Fibroblast of lung (primary cell): ENCODE measurements around the gene HLA-F. TPM values are rescaled to one million over a fixed set of nuclear protein-coding genes. Genes with fewer than 3 reads are reported as not detected.

Experiments
- DNase-seq, 2 donors: peaks; one replicate each; pipeline versions ENCODE4 v3.0.0 to v3.0.0-alpha.2; 2010; ENCODE audit warnings: low read depth in 2 of 2
- H2AFZ ChIP-seq: 2 replicates; pipeline ENCODE4 v1.5.1; 2012; ENCODE audit warnings: low read length, control low read depth, inconsistent platforms
- H3K27ac ChIP-seq: 2 replicates; pipeline ENCODE4 v1.5.1; 2011; ENCODE audit warnings: low read length, control low read depth; ENCODE audit not compliant: insufficient read depth
- H3K27me3 ChIP-seq: 2 replicates; pipeline ENCODE4 v1.5.1; 2011; ENCODE audit warnings: mild to moderate bottlenecking, low read length; ENCODE audit not compliant: control insufficient read depth, insufficient read depth
- H3K36me3 ChIP-seq: 2 replicates; pipeline ENCODE4 v1.5.1; 2011; ENCODE audit warnings: low read length; ENCODE audit not compliant: control insufficient read depth, insufficient read depth
- H3K4me1 ChIP-seq: 2 replicates; pipeline ENCODE4 v1.5.1; 2011; ENCODE audit warnings: low read length; ENCODE audit not compliant: control insufficient read depth, insufficient read depth; ENCODE audit errors: extremely low read depth
- H3K4me2 ChIP-seq: 2 replicates; pipeline ENCODE4 v1.5.1; 2011; ENCODE audit warnings: low read length, control low read depth; ENCODE audit not compliant: insufficient read depth; ENCODE audit errors: extremely low read depth
- H3K4me3 ChIP-seq, 4 experiments: fragments of 200-600 bp in 1 of 4; sonication (generic) in 1 of 4; replicated peaks in 1 of 4; 2 replicates each; pipeline ENCODE4 v1.5.1; 2011 to 2016; ENCODE audit warnings: low read length in 4 of 4, low read depth in 3 of 4, mild to moderate bottlenecking in 3 of 4, control low read depth in 2 of 4, inconsistent platforms in 1 of 4, mixed read lengths in 1 of 4; ENCODE audit not compliant: insufficient read depth in 1 of 4; ENCODE audit errors: control extremely low read depth in 1 of 4
- H3K79me2 ChIP-seq: 2 replicates; pipeline ENCODE4 v1.5.1; 2012; ENCODE audit warnings: mild to moderate bottlenecking, low read length, inconsistent platforms; ENCODE audit not compliant: control insufficient read depth, insufficient read depth
- H3K9ac ChIP-seq: 2 replicates; pipeline ENCODE4 v1.5.1; 2011; ENCODE audit warnings: mild to moderate bottlenecking, low read length, control low read depth; ENCODE audit not compliant: insufficient read depth
- H3K9me3 ChIP-seq: 2 replicates; pipeline ENCODE4 v1.5.1; 2012; ENCODE audit warnings: low read depth, low read length; ENCODE audit not compliant: control insufficient read depth, insufficient read depth
- H4K20me1 ChIP-seq: 2 replicates; pipeline ENCODE4 v1.5.1; 2011; ENCODE audit warnings: low read length; ENCODE audit not compliant: control insufficient read depth, insufficient read depth; ENCODE audit errors: extremely low read depth
- EZH2 ChIP-seq: IDR thresholded peaks from 2 replicates; pipeline ENCODE4 v1.5.1; 2012; ENCODE audit warnings: low read length, control low read depth, mild to moderate bottlenecking; ENCODE audit errors: missing control alignments
- polyA plus RNA-seq, 2 donors: library from polyadenylated mRNA; depleted of rRNA in 1 of 2; stranded (reverse) in 1 of 2; unstranded in 1 of 2; fragments of >200 nt; gene quantifications; 2 replicates each; pipeline ENCODE4 v1.2.1, GENCODE V29; 2011 to 2012; ENCODE audit warnings: missing spikeins in 1 of 2
- total RNA-seq: library from RNA; depleted of rRNA; stranded (reverse); fragments of >200 nt; gene quantifications from 2 replicates; pipeline ENCODE4 v1.2.1, GENCODE V29; 2014
- TF ChIP-seq, protein P1 (sequence below), 2 donors: IDR thresholded peaks in 1 of 2; conservative IDR thresholded peaks in 1 of 2; 1 replicate in 1 of 2; 2 replicates in 1 of 2; pipeline ENCODE4 v1.5.1; 2011 to 2012; ENCODE audit warnings: low read length in 2 of 2, control low read depth in 1 of 2, inconsistent platforms in 1 of 2, low read depth in 1 of 2, mild to moderate bottlenecking in 1 of 2

Gene HLA-F
- total and polyA plus RNA-seq, 2 donors (not counting 1 experiment from before 2014, with no cell fraction given), result 5.4 to 18.7 TPM

GRCh38 chr6:29743025-29743424 lies 19.8 kb downstream of the HLA-F start:
- Histone ChIP-seq H3K27me3 (no peaks in the 10 kb centered on the region), H3K36me3 (peaks cover 2% of the 10 kb centered on the region), H4K20me1 (no peaks in the 10 kb centered on the region), H3K4me3 (no peak overlapping the region), H2AFZ (no peak overlapping the region), H3K4me2 (no peak overlapping the region), H3K79me2 (no peaks in the 10 kb centered on the region), H3K27ac (no peak overlapping the region), H3K4me1 (no peaks in the 10 kb centered on the region), H3K9me3 (no peaks in the 10 kb centered on the region), H3K9ac (no peak overlapping the region)
- no peak for TF ChIP-seq EZH2
- TF ChIP-seq, protein P1, sequence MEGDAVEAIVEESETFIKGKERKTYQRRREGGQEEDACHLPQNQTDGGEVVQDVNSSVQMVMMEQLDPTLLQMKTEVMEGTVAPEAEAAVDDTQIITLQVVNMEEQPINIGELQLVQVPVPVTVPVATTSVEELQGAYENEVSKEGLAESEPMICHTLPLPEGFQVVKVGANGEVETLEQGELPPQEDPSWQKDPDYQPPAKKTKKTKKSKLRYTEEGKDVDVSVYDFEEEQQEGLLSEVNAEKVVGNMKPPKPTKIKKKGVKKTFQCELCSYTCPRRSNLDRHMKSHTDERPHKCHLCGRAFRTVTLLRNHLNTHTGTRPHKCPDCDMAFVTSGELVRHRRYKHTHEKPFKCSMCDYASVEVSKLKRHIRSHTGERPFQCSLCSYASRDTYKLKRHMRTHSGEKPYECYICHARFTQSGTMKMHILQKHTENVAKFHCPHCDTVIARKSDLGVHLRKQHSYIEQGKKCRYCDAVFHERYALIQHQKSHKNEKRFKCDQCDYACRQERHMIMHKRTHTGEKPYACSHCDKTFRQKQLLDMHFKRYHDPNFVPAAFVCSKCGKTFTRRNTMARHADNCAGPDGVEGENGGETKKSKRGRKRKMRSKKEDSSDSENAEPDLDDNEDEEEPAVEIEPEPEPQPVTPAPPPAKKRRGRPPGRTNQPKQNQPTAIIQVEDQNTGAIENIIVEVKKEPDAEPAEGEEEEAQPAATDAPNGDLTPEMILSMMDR (conservative IDR thresholded peaks at IDR 0.05 in 1 of 2, IDR thresholded peaks at IDR 0.05 in 1 of 2; ENCODE audit: low read depth in 1 of 2, low read length in 2 of 2), result no peak
- DNase-seq, result no peak

DNA sequence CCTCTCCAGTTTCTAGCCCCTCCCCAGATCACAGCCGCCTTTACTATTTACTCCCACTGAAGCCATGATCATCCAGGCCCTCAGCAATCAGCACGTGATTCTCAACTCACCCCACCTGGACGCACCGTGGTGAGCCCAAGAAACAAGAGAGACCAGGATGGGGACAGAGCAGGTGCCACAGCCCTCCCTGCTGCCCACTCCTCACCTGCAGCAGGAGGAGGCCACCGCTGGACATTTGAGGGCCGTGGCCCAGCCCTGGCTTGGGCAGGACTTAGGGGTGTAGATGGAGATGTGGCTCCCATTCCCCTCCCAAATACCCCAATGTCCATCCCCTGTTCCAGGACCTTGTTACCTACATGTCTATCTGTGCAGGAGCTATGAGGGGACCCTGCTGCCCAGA lies 20.3 kb downstream of the HLA-F start:
- no peak for DNase-seq
- no peaks in the 10 kb centered on the region for H3K9me3 ChIP-seq
- no peak overlapping the region for H3K9ac ChIP-seq
- no peaks in the 10 kb centered on the region for H4K20me1 ChIP-seq
- no peak overlapping the region for H3K4me3 ChIP-seq
- H3K27me3 ChIP-seq, result no peaks in the 10 kb centered on the region
- TF ChIP-seq, protein P1 (conservative IDR thresholded peaks at IDR 0.05 in 1 of 2, IDR thresholded peaks at IDR 0.05 in 1 of 2; ENCODE audit: low read depth in 1 of 2, low read length in 2 of 2), result no peak
- no peak for TF ChIP-seq EZH2
- H3K4me2 ChIP-seq, result no peak overlapping the region
- no peaks in the 10 kb centered on the region for H3K4me1 ChIP-seq
- no peaks in the 10 kb centered on the region for H3K79me2 ChIP-seq
- H3K36me3 ChIP-seq, result peaks cover 2% of the 10 kb centered on the region
- H3K27ac ChIP-seq, result no peak overlapping the region
- H2AFZ ChIP-seq, result no peak overlapping the region

DNA sequence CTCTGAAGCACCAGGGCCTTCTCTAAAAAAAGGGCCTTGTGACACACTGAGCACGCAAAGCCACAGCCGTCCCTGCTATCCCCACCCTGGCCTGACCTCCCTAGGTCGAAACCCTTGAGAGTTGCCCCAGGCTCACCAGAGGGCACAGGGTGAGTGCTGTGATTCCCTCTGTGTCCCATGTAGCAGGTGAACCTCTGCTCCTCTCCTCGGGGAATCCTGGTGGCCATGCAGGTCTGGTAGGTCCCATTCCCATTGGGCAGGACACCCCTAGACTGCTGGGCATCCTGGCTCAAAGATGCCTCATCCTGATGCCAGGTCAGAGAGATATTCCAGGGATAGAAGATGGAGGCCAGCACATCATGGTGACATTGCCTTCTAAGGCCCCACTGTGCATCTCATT lies 20.9 kb downstream of the HLA-F start:
- H3K9me3 ChIP-seq, result no peaks in the 10 kb centered on the region
- peaks cover 2% of the 10 kb centered on the region for H3K36me3 ChIP-seq
- no peak overlapping the region for H3K9ac ChIP-seq
- H2AFZ ChIP-seq, result no peak overlapping the region
- no peak for DNase-seq
- H3K4me2 ChIP-seq, result no peak overlapping the region
- H3K79me2 ChIP-seq, result no peaks in the 10 kb centered on the region
- no peak for TF ChIP-seq EZH2
- TF ChIP-seq, protein P1 (conservative IDR thresholded peaks at IDR 0.05 in 1 of 2, IDR thresholded peaks at IDR 0.05 in 1 of 2; ENCODE audit: low read depth in 1 of 2, low read length in 2 of 2), result no peak
- H3K4me3 ChIP-seq, result no peak overlapping the region
- H4K20me1 ChIP-seq, result no peaks in the 10 kb centered on the region
- H3K27me3 ChIP-seq, result no peaks in the 10 kb centered on the region
- no peak overlapping the region for H3K27ac ChIP-seq
- H3K4me1 ChIP-seq, result no peaks in the 10 kb centered on the region
